Natural killer cell treated with Interleukin-12 subunit alpha and Interleukin-12 subunit beta and Interleukin-15 and Interleukin-18, amount 100 ng/mL, for 72 hours (primary cell): ENCODE measurements around the gene ID3. TPM values are rescaled to one million over a fixed set of nuclear protein-coding genes. Genes with fewer than 3 reads are reported as not detected.

Experiments
- ATAC-seq, 2 donors: fragments of 150-1000 bp; cut with Tn5 transposase in 1 of 2; sonication (Bioruptor Pico), chemical (Tn5 transposase) in 1 of 2; 2 replicates each; pipeline ENCODE4 v1.10.0; 2021
- DNase-seq: peaks from one replicate; pipeline ENCODE4 v3.0.0; 2022; ENCODE audit warnings: low spot score
- H3K27ac Mint-ChIP-seq, 2 donors: 1 replicate in 1 of 2; 2 replicates in 1 of 2; pipeline ENCODE4 v1.8.0; 2022; ENCODE audit warnings: mixed read lengths in 2 of 2, mild to moderate bottlenecking in 1 of 2, moderate library complexity in 1 of 2
- H3K27me3 Mint-ChIP-seq, 2 donors: 1 replicate in 1 of 2; 2 replicates in 1 of 2; pipeline ENCODE4 v1.8.0; 2022; ENCODE audit warnings: mixed read lengths in 2 of 2
- H3K36me3 Mint-ChIP-seq: one replicate; pipeline ENCODE4 v1.8.0; 2022; ENCODE audit warnings: mixed read lengths
- H3K4me1 Mint-ChIP-seq, 2 donors: 1 replicate in 1 of 2; 2 replicates in 1 of 2; pipeline ENCODE4 v1.8.0; 2022; ENCODE audit warnings: low read depth in 2 of 2, mixed read lengths in 2 of 2, mild to moderate bottlenecking in 1 of 2
- H3K4me3 Mint-ChIP-seq: one replicate; pipeline ENCODE4 v1.8.0; 2022; ENCODE audit warnings: mixed read lengths
- H3K9me3 Mint-ChIP-seq: 2 replicates; pipeline ENCODE4 v1.8.0; 2022; ENCODE audit warnings: mixed read lengths
- total RNA-seq, 2 donors: library from RNA; stranded (reverse); gene quantifications; one replicate each; pipeline ENCODE4 v1.2.3, GENCODE V29; 2022

ID3 gene, protein sequence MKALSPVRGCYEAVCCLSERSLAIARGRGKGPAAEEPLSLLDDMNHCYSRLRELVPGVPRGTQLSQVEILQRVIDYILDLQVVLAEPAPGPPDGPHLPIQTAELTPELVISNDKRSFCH
- total RNA-seq, result 1 to 10 TPM; 2.6 to 5.0 TPM

DNA sequence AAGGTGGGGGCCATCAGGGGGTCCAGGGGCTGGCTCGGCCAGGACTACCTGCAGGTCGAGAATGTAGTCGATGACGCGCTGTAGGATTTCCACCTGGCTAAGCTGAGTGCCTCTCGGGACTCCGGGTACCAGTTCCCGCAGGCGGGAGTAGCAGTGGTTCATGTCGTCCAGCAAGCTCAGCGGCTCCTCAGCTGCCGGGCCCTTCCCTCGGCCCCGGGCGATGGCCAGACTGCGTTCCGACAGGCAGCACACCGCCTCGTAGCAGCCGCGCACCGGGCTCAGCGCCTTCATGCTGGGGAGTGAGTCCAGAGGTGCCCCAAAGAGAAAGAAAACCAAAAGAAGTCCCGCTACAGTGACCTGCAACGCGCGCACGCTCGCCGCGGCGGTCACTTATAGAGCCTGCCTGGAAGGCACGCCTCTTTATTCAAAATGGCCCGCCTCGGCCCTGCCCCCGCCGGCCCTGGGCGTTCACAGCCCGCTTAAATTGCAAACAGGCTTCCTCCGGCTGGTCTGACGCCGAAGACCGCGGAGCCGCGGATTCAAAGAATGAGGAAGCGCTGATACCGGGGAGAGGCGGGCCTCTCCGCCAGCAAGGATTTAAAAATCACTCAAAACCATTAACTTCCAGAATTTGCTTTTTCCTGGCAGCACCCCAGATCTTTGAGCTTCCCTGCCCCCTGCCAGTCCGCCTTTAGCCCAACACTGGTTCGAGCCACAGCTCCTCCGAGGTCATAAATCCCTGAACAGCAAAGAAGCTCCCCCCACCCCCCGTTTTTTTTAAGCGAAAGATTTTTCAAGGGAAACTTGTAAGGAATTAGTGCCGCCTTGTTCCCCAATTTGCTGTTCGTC is at the start of gene ID3:
Gene ID3, minus strand, starts transcription at position 366 of the 849 bp plus-strand sequence. Its CDS starts 75 bp downstream, at position 291.
- H3K9me3 Mint-ChIP-seq, result no peaks in the 10 kb centered on the region
- peak within 1 kb of the TSS; percentile 44 to 76 for H3K27ac Mint-ChIP-seq
- DNase-seq, result peak; percentile 94
- H3K36me3 Mint-ChIP-seq, result no peaks in the 10 kb centered on the region
- peaks cover 43 to 53% of the 10 kb centered on the region in 2 donors for H3K27me3 Mint-ChIP-seq
- H3K4me1 Mint-ChIP-seq, result peaks cover 43 to 49% of the 10 kb centered on the region in 2 donors
- H3K4me3 Mint-ChIP-seq, result peak within 1 kb of the TSS; percentile 86
- peak; percentile 89 to 92 for ATAC-seq

DNA sequence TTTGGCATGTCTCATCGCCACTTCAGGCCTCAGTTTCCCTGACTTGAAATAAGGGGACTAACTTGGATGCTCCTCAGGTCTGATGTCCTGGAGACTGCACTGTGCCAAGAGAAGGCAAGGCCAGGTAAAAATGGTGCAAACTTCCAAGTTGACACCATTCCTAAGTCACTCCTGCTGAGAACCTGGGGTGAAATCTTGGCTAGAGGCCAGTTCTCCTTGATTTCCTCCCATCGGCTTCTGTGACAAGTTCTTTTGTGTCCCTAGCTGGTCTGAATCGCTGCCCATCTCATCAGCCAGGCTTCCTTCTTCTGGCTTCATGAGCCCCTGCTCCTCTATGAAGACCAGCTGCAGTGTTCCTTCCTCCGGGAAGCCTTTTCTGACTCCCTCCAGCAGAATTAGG is 48.6 kb upstream of the ID3 start:
- Mint-ChIP-seq H3K27ac (no peak overlapping the region), H3K36me3 (no peaks in the 10 kb centered on the region), H3K27me3 (peaks cover 3 to 14% of the 10 kb centered on the region in 2 donors), H3K4me3 (no peak overlapping the region), H3K9me3 (no peaks in the 10 kb centered on the region), H3K4me1 (peaks cover 0 to 3% of the 10 kb centered on the region in 2 donors)
- ATAC-seq (peak in 1 of 2 donors; percentile 5), DNase-seq (no peak)

DNA sequence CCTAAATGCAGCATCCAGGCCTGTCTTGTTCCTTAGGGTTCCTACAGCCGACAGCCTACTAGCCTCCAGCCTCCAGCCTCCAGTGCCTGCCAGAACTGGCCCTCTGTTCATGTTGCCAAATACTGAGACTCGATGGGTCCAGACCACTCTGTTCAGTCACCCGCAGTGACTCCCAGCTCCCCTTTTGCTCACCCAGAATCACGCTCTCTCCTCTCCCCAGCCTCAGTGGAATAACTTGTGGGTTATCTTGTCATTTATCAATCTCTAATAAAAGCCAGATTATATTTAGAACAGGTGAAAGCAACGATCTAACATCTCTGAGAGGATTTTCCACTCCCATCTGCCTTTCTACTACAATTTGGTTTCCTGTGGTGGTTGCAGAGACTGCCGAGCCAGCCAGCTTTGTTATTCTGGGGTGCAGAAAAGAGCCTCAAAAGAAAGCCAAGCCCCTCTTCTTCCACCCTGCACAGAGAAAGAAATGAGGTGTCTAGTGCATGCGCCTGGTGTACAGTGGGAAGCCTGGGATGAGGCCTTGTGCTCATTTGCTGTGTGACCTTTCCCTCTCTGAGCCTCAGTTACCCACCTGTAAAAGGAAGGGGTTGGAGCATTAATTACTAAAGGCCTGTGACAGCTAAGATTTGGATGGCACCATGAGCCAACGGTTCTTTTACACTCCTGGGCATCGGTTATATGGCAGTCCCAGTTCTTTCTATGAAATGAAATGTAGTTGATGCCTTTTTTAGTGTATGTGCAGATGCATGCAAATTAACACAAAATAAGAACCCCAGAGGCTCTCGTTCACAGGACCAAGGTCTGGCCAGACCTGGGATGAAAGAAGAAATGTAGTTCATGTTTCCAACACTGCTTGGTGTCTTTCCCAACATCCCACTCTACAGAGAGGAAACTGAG is 42.9 kb upstream of the ID3 start:
- no peak overlapping the region for H3K4me3 Mint-ChIP-seq
- no peak overlapping the region for H3K27ac Mint-ChIP-seq
- no peaks in the 10 kb centered on the region for H3K36me3 Mint-ChIP-seq
- peaks cover 8 to 12% of the 10 kb centered on the region in 2 donors for H3K4me1 Mint-ChIP-seq
- ATAC-seq (no peak), DNase-seq (no peak)
- no peaks in the 10 kb centered on the region for H3K9me3 Mint-ChIP-seq
- peaks cover 0 to 12% of the 10 kb centered on the region in 2 donors for H3K27me3 Mint-ChIP-seq

DNA sequence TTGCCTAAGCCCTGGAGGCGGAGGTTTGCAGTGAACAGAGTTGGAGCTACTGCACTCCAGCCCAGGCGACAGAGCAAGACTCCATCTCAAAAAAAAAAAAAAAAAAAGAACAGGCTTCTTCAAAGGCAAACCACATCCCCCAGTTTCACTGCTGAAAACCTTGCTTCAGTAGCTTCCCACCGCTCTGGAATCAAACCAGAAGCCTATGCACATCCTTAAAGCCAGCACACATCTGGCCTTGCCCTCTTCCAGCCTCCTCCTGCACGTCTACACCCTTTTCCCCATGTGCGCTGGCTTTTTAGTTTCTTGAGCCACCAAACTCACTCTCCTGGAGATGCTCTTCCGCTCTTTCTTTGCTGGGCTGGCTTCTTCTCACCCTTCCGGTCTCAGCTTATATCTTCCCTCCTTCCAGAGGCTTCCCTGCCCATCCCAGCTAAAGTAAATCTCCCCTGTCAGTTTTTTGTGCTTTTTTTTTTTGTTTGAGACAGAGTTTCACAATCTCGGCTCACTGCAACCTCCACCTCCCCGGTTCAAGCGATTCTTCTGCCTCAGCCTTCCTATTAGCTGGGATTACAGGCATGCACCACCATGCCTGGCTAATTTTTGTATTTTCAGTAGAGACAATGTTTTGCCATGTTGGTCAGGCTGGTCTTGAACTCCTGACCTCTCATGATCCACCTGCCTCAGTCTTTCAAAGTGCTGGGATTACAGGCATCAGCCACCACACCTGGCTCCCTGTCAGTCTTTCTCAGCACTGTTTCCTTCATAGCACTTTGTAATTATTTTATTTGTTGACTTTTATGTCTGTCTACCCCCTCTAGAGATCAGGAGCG is 42.0 kb upstream of the ID3 start:
- Mint-ChIP-seq H3K27me3 (peaks cover 0 to 12% of the 10 kb centered on the region in 2 donors), H3K27ac (no peak overlapping the region), H3K4me3 (no peak overlapping the region), H3K4me1 (peaks cover 8 to 12% of the 10 kb centered on the region in 2 donors), H3K36me3 (no peaks in the 10 kb centered on the region), H3K9me3 (no peaks in the 10 kb centered on the region)
- DNase-seq, result no peak
- ATAC-seq, result no peak

DNA sequence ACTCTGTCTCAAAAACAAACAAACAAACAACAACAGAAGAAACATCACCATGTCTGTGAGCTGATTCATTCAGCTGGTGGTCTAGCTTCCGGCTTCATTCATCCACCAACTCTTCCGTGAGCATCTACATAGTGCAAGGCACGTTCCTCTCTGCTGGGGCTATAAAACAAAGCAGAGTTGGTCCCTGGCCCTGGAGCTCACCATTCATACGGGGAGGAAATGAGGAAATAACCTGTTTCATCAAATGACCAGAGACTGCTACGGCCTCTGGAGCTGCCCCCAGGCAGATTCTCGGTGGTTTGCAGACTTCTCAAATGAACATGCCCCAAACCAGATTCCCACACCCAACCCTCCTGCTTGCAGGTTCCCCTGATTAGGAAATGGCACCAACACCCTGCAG is 41.0 kb upstream of the ID3 start:
- H3K9me3 Mint-ChIP-seq, result no peaks in the 10 kb centered on the region
- peaks cover 0 to 12% of the 10 kb centered on the region in 2 donors for H3K27me3 Mint-ChIP-seq
- no peaks in the 10 kb centered on the region for H3K36me3 Mint-ChIP-seq
- H3K27ac Mint-ChIP-seq, result no peak overlapping the region
- DNase-seq, result no peak
- peaks cover 8 to 12% of the 10 kb centered on the region in 2 donors for H3K4me1 Mint-ChIP-seq
- H3K4me3 Mint-ChIP-seq, result no peak overlapping the region
- peak in 1 of 2 donors; percentile 20 for ATAC-seq

DNA sequence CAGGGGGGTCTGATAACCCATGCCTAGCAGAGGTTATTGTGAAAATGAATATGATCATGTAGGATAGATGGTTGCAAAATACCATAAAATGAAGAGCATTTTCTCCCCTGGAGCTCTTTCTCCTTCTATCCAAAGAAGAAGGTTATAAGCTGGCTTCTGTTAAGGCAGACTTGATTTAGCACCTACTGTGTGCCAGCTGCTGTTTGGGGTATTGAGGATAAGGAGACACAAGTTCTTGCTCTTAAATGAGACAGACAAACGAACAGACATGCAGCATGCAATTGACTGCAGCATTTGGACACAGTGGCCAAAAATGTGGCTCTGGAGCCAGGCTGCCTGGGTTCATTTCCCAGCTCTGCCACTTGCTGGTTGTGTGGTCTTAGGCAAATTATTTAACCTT is 39.8 kb upstream of the ID3 start:
- Mint-ChIP-seq H3K36me3 (no peaks in the 10 kb centered on the region), H3K4me1 (peaks cover 8 to 12% of the 10 kb centered on the region in 2 donors), H3K27ac (no peak overlapping the region), H3K9me3 (no peaks in the 10 kb centered on the region), H3K4me3 (no peak overlapping the region), H3K27me3 (peaks cover 0 to 12% of the 10 kb centered on the region in 2 donors)
- DNase-seq (no peak), ATAC-seq (no peak)

DNA sequence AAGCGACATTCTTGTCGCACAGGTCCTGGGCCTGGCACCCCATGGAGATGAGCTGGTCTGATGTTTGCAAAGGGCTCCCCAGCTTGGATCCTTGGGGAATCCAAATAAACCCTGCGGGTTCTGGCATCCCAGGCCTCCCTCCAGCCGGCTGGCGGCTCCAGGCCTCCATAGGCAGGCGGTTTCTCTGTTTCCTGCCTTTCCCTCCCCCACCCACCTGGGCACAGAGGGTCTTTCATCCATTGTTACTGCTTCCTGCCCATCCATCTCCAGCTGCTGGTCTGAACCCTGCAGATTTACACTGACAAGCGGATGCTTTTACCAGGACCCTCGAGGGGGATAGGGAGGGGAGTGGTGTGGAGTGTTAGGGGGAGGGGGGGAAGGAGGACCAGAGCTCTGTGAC is 39.1 kb upstream of the ID3 start:
- H3K36me3 Mint-ChIP-seq, result no peaks in the 10 kb centered on the region
- H3K4me1 Mint-ChIP-seq, result peaks cover 8 to 12% of the 10 kb centered on the region in 2 donors
- no peaks in the 10 kb centered on the region for H3K9me3 Mint-ChIP-seq
- no peak overlapping the region for H3K4me3 Mint-ChIP-seq
- H3K27ac Mint-ChIP-seq, result no peak overlapping the region
- H3K27me3 Mint-ChIP-seq, result peaks cover 0 to 12% of the 10 kb centered on the region in 2 donors
- ATAC-seq (no peak), DNase-seq (no peak)

DNA sequence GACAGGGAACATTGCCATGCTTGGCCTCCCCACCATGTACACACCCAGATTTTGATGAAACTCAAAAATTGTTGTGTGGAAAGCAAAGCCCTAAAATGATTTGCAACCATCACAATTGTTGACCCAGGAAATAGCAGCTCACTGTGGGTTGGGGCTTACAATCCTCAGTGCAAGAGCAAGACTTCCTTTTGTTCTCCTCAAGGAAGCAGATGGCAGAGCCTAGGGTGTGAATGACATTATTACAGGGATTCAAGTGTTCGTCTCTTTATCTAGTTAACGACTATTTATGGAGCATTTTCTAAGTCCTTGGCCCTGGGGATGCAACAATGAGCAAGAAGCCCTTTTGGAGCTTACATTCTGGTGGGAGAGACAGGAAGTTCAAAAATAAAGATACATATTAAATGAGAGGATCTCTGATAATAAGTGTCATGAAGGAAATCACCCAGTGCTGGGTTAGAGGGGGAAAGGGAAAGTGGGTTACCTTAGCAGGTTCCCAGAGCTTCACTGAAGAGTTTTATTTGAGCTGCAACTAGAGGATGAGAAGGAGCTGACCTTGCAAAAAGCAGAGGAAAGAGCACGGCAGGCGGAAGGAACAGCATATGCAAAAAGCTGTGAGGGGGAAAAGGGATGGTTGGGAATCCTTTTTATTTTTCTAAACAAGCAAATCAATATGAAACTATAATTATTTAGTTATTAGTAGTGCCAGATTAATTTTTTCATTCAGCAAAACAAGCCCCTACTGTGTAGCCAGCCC is 38.5 kb upstream of the ID3 start:
- H3K9me3 Mint-ChIP-seq, result no peaks in the 10 kb centered on the region
- H3K27me3 Mint-ChIP-seq, result peaks cover 0 to 12% of the 10 kb centered on the region in 2 donors
- ATAC-seq (no peak), DNase-seq (no peak)
- no peaks in the 10 kb centered on the region for H3K36me3 Mint-ChIP-seq
- no peak overlapping the region for H3K4me3 Mint-ChIP-seq
- H3K27ac Mint-ChIP-seq, result no peak overlapping the region
- H3K4me1 Mint-ChIP-seq, result peaks cover 8 to 16% of the 10 kb centered on the region in 2 donors

DNA sequence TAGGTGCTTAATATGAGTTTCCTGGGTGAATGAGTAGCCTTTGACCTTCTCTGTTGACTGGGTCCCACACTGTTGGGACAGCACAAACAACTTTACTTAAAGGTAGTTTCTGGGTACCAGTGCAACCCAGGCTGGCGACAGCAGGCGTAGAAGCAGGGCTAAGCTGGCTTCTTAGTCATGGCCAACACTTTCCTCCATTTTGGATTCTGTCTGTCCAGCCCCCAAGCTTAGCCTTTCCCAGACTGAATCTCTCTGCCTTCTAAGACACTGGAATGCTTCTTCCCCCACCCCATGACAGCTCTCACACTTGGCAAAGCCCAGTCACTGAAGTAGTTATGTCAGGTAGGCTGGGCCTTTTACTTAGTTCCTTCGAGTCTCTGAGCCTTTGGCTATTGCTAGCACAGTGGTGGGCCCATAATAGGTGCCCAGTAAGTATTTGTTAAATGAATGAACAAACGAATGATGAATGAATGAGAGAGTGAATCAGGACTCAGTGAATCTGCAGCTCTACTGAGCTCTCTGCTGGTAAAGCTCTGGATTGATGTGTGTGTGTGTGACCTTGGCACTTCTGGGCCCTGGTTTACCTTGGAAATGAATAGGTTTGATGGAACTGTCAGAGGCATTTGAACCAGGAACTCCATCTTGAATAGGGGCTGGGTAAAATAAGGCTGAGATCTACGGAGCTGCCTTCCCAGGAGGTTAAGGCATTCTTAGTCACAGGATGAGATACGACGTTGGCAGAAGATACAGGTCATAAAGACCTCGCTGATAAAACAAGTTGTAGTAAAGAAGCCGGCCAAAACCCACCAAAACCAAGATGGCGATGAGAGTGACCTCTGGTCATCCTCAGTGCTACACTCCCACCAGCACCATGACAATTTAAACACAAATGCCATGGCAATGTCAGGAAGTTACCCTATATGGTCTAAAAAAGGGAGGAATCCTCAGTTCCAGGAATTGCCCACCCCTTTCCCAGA is 37.4 kb upstream of the ID3 start:
- no peak overlapping the region for H3K4me3 Mint-ChIP-seq
- no peak overlapping the region for H3K27ac Mint-ChIP-seq
- H3K27me3 Mint-ChIP-seq, result peaks cover 0 to 8% of the 10 kb centered on the region in 2 donors
- ATAC-seq (no peak), DNase-seq (no peak)
- peaks cover 15 to 18% of the 10 kb centered on the region in 2 donors for H3K4me1 Mint-ChIP-seq
- H3K9me3 Mint-ChIP-seq, result no peaks in the 10 kb centered on the region
- no peaks in the 10 kb centered on the region for H3K36me3 Mint-ChIP-seq

DNA sequence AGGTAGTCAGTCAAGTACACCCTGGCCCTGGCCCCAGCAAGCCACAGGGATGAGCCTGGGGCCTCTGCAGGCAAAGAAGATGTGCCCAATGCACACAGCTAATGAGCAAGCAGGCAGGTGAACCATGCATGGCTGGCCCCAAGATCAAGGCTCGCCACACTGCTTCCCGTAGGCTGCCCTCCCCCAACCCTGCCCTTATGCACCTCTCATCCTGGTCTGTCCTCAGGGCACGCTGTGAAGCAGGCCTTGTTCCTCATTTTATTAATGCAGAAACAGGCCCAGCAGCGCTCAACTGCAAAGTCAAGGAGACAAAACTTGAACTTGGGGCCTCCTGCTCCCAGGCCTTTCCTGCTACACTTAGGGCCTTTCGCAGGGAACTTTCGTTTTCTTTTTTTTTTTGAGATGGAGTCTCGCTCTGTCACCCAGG is 35.6 kb upstream of the ID3 start:
- Mint-ChIP-seq H3K4me1 (peaks cover 20 to 22% of the 10 kb centered on the region in 2 donors), H3K27me3 (peaks cover 0 to 4% of the 10 kb centered on the region in 2 donors), H3K36me3 (no peaks in the 10 kb centered on the region), H3K27ac (no peak overlapping the region), H3K4me3 (no peak overlapping the region), H3K9me3 (no peaks in the 10 kb centered on the region)
- DNase-seq (no peak), ATAC-seq (no peak)

DNA sequence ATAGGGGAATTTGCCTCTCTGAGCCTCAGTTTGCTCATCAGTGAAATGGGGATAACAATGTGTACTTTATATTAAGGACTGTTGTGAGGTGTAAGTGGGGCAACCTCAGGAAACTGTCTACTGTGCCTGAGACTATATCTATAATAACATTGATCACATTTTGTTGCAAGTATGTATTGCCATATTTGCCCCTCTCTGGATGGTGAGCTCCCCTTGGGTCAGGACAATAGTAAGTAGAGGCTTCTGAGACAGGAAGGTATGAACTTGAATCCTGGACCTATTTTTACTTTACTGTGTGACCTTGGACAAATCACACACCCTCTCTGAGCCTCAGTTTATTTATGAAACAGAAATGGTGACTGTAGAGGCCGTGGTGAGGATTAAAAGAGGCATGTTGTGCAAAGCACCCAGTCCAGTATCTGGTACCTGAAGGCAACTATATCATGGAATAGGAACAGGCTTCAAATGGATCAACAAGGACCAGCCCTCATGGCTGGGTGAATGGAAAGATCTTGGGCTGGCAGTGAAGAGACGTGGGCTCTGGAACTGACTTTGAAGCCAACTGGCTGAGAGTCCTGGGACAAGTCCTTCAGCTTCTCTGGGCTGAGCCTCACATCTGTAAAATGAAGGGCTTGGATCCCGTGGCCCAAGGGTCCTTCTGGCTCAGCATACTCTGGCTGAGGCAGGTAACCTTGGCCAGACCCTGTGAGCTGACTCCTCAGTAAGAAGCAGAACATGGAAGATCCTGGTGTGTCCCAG is 35.0 kb upstream of the ID3 start:
- Mint-ChIP-seq H3K36me3 (no peaks in the 10 kb centered on the region), H3K9me3 (no peaks in the 10 kb centered on the region), H3K27ac (no peak overlapping the region), H3K27me3 (peaks cover 0 to 4% of the 10 kb centered on the region in 2 donors), H3K4me1 (peaks cover 20 to 22% of the 10 kb centered on the region in 2 donors), H3K4me3 (no peak overlapping the region)
- no peak for DNase-seq
- no peak for ATAC-seq
